HL-60 (cell line): ENCODE results near the gene TUBB.

Experiments used
- GABPA ChIP-seq: IDR thresholded peaks from 2 replicates; pipeline ENCODE4 v1.6.1; 2012; ENCODE audit warnings: low read depth
- POLR2AphosphoS5 ChIP-seq: IDR thresholded peaks from 2 replicates; pipeline ENCODE4 v1.6.1; 2012; ENCODE audit warnings: low read depth
- TF ChIP-seq, protein P1 (sequence below): IDR thresholded peaks from one replicate; pipeline ENCODE4 v1.5.1; 2011; ENCODE audit warnings: low read length, control low read depth, inconsistent platforms; ENCODE audit not compliant: insufficient read depth
- TF ChIP-seq, protein P2 (sequence below): IDR thresholded peaks from 2 replicates; pipeline ENCODE4 v1.6.1; 2012; ENCODE audit warnings: low read depth; ENCODE audit not compliant: insufficient replicate concordance

DNA sequence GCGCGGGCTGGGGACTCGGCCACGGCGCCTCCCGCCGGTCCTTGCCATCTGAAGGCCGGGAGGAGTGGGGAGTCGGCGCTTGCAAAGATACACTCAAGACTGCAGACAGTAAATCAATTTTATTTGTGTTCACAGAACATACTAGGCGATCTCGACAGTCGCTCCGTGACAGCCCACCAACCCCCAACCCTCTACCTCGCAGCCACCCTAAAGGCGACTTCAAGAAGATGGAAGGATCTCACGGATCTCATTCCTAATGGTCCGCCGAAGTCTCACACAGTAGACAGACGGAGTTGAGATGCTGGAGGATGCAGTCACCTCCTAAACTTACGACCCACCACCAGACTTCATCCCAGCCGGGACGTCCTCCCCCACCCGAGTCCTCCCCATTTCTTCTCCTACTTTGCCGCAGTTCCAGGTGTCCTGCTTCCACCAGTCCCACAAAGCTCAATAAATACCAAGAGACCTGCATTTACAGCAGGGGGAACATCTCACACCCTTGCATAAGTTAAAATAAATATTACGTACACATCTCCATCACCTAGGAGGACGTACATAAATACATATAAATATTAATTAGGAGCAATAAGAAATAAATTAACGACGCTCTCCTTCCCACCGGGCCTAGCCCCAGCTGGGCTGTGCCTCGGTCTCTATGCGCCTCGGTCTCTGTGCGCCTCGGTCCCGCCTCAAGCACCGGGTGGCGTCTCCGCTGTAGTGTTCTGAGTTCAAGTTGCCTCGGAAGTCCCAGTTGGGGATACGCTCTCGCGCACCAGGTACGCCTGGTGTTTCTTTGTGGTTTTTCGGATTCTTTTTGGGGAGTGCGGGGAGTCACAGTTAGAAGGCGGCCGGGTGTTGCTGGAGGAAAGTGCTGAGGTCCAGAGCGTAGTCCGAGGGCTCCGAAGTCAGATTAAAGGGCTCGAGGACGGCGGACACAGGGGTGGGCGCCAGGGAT, 23.2 kb downstream of the TUBB start:
- TF ChIP-seq, protein P1, sequence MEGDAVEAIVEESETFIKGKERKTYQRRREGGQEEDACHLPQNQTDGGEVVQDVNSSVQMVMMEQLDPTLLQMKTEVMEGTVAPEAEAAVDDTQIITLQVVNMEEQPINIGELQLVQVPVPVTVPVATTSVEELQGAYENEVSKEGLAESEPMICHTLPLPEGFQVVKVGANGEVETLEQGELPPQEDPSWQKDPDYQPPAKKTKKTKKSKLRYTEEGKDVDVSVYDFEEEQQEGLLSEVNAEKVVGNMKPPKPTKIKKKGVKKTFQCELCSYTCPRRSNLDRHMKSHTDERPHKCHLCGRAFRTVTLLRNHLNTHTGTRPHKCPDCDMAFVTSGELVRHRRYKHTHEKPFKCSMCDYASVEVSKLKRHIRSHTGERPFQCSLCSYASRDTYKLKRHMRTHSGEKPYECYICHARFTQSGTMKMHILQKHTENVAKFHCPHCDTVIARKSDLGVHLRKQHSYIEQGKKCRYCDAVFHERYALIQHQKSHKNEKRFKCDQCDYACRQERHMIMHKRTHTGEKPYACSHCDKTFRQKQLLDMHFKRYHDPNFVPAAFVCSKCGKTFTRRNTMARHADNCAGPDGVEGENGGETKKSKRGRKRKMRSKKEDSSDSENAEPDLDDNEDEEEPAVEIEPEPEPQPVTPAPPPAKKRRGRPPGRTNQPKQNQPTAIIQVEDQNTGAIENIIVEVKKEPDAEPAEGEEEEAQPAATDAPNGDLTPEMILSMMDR = no peak
- TF ChIP-seq POLR2AphosphoS5 (peak; percentile 12), GABPA (no peak)
- TF ChIP-seq, protein P2, sequence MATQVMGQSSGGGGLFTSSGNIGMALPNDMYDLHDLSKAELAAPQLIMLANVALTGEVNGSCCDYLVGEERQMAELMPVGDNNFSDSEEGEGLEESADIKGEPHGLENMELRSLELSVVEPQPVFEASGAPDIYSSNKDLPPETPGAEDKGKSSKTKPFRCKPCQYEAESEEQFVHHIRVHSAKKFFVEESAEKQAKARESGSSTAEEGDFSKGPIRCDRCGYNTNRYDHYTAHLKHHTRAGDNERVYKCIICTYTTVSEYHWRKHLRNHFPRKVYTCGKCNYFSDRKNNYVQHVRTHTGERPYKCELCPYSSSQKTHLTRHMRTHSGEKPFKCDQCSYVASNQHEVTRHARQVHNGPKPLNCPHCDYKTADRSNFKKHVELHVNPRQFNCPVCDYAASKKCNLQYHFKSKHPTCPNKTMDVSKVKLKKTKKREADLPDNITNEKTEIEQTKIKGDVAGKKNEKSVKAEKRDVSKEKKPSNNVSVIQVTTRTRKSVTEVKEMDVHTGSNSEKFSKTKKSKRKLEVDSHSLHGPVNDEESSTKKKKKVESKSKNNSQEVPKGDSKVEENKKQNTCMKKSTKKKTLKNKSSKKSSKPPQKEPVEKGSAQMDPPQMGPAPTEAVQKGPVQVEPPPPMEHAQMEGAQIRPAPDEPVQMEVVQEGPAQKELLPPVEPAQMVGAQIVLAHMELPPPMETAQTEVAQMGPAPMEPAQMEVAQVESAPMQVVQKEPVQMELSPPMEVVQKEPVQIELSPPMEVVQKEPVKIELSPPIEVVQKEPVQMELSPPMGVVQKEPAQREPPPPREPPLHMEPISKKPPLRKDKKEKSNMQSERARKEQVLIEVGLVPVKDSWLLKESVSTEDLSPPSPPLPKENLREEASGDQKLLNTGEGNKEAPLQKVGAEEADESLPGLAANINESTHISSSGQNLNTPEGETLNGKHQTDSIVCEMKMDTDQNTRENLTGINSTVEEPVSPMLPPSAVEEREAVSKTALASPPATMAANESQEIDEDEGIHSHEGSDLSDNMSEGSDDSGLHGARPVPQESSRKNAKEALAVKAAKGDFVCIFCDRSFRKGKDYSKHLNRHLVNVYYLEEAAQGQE = no peak
